HG03442 (cell line): ENCODE measurements around the gene DYRK1A.

Experiments
- ATAC-seq: cut with Tn5 transposase; IDR thresholded peaks from one replicate; pipeline ENCODE4 v1.9.1; 2021; ENCODE audit warnings: mild to moderate bottlenecking, moderate library complexity; ENCODE audit not compliant: unreplicated experiment

DYRK1A gene

GRCh38 chr21:37365517-37366481 is 774 bp upstream of the DYRK1A start:
- peak; percentile 29 for ATAC-seq

- ATAC-seq, result no peak
Observed at GRCh38 chr21:37367336-37367702, 746 bp downstream of the DYRK1A start.

GRCh38 chr21:37367703-37368540 is 1.3 kb downstream of the DYRK1A start:
- ATAC-seq, result no peak

GRCh38 chr21:37368541-37369279 is 2.1 kb downstream of the DYRK1A start:
- no peak for ATAC-seq

GRCh38 chr21:37369307-37369854 is 2.8 kb downstream of the DYRK1A start:
- ATAC-seq, result no peak

GRCh38 chr21:37370152-37371040 is 3.8 kb downstream of the DYRK1A start:
- no peak for ATAC-seq

- ATAC-seq, result no peak
Observed at GRCh38 chr21:37371041-37371397, 4.4 kb downstream of the DYRK1A start.

GRCh38 chr21:37372127-37372731 is 5.7 kb downstream of the DYRK1A start:
- no peak for ATAC-seq

- no peak for ATAC-seq
Observed at GRCh38 chr21:37372951-37373350, 6.4 kb downstream of the DYRK1A start.

- ATAC-seq, result no peak
Observed at GRCh38 chr21:37373539-37373938, 7.0 kb downstream of the DYRK1A start.

GRCh38 chr21:37374027-37374426 is 7.5 kb downstream of the DYRK1A start:
- no peak for ATAC-seq

- ATAC-seq, result no peak
Observed at GRCh38 chr21:37375866-37376574, 9.4 kb downstream of the DYRK1A start.

- no peak for ATAC-seq
Observed at GRCh38 chr21:37378700-37379139, 12.1 kb downstream of the DYRK1A start.

- ATAC-seq, result no peak
Observed at GRCh38 chr21:37380349-37381323, 14.1 kb downstream of the DYRK1A start.

- ATAC-seq, result no peak
Observed at GRCh38 chr21:37381883-37382585, 15.5 kb downstream of the DYRK1A start.

- ATAC-seq, result no peak
Observed at GRCh38 chr21:37383086-37383485, 16.5 kb downstream of the DYRK1A start.

GRCh38 chr21:37383784-37384311 is 17.3 kb downstream of the DYRK1A start:
- ATAC-seq, result no peak
